Measurements from ENCODE around the gene DISP3. TPM values are rescaled to one million over a fixed set of nuclear protein-coding genes. Genes with fewer than 3 reads are reported as not detected.

The DISP3 gene
- total and polyA plus RNA-seq, 9 of the 15 experiments (the other 6 are each of a cell fraction or from before 2014, with no cell fraction given) = 0.03 to 0.19 (median 0.15) TPM; not detected in 5

DNA sequence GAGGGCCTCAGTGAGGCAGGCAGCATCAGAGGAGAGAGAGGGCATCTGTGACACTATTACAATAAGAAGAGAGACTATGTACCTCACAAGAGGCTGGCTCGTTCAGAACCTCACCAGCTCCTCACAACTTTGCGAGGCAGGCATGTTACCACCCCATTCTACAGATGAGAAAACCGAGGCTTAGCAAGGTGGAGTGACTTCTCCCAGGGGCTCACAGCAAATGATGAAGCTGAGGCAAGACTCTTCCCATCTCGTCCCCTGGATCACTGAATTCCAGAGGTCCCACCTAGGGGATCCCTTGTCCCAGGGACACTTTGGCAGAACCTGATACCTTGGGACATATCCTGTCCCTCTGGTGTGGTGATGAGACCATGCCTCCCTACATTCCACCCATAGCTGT is 64.4 kb downstream of the DISP3 start:
- ChIA-PET CTCF (ENCODE audit: low intra/inter-chr PET ratio) (no interaction called here), POLR2A (interaction anchor here (0.6 to 1.4 kb wide), 2 partner anchors 27 to 365 kb away, joined by 3 to 5 read pairs; no protein-coding TSS in a partner anchor)
- FAIRE-seq = no peak

DNA sequence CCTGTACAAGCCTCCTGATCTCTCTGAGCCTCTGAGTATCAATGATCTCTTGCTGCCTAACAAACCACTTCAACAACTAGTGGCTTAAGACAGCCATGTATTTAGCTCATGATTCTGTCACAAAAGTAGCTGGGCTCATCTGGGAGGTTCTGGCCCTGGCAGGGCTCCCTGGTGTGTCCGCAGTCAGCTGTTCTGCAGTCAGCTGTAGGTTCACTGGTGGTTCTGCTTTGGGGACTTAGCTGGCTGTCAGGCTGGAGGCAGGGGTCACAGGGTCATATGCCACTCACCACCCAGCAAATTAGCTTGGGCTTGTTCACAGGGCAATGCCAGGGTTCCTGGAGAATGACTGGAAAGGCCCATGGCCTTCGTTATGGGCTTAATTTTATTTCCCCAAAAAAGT is 64.8 kb downstream of the DISP3 start:
- ChIA-PET POLR2A (interaction anchor here (0.6 to 1.4 kb wide), 2 partner anchors 27 to 365 kb away, joined by 3 to 5 read pairs; no protein-coding TSS in a partner anchor), CTCF (ENCODE audit: low intra/inter-chr PET ratio) (no interaction called here)
- Histone ChIP-seq H3K9ac (ENCODE audit: insufficient read depth in 1 of 2, low read depth in 2 of 2, low read length in 2 of 2) (peak overlapping the region in 1 of 2 experiments; percentile 31; a peak in 1 of 4 replicates), H3K9me3 (replicated peaks; ENCODE audit: control insufficient read depth, insufficient read depth, low read depth, low read length) (no peaks in the 10 kb centered on the region), H3K4me2 (ENCODE audit: insufficient read depth, low read length) (no peak overlapping the region), H3K27ac (ENCODE audit: extremely low read depth, low read depth, low read length) (no peak overlapping the region), H3K4me1 (replicated peaks in 1 of 2; ENCODE audit: control insufficient read depth in 2 of 2, insufficient read depth in 2 of 2, low read length in 2 of 2) (peaks cover 0 to 2% of the 10 kb centered on the region in 2 experiments; a peak in 1 of 5 replicates), H3K4me3 (no peak overlapping the region), H3K79me2 (ENCODE audit: control insufficient read depth, insufficient read depth, low read length) (no peaks in the 10 kb centered on the region), H4K20me1 (replicated peaks; ENCODE audit: control insufficient read depth, insufficient read depth, low read length) (peaks cover 27% of the 10 kb centered on the region), H3K36me3 (ENCODE audit: control insufficient read depth, insufficient read depth, low read length) (no peaks in the 10 kb centered on the region), H3K9me1 (ENCODE audit: control insufficient read depth, insufficient read depth, low read length) (no peaks in the 10 kb centered on the region), H3K27me3 (ENCODE audit: control insufficient read depth in 2 of 2, insufficient read depth in 2 of 2, low read length in 2 of 2) (peaks cover 14 to 70% of the 10 kb centered on the region in 2 experiments; a peak in 4 of 5 replicates), H2AFZ (ENCODE audit: low read depth, low read length) (no peak overlapping the region)
- WGBS (ENCODE audit: insufficient coverage, low coverage, missing lambda C conversion rate) = 0% methylated on average over 2 of the region's 2 CpGs
- DNase-seq (ENCODE audit: extremely low read depth in 1 of 4, low spot score in 3 of 4) = no peak
- in situ Hi-C loops (cut with MboI) (no loop called here), intact Hi-C loops (cut with micrococcal nuclease) (no loop called here)
- FAIRE-seq = no peak
- ATAC-seq = no peak
- BruUV-seq (replicated peaks) = no TSS peak
- TF ChIP-seq TOE1 (IDR thresholded peaks at IDR 0.05; ENCODE audit: borderline replicate concordance) (no peak), TOE1 (CRISPR knock-in tag; IDR thresholded peaks at IDR 0.05; ENCODE audit: borderline replicate concordance, low read depth) (no peak), NFATC3 (IDR thresholded peaks at IDR 0.05) (no peak), SRF (CRISPR knock-in tag; IDR thresholded peaks at IDR 0.05) (no peak)
- TF ChIP-seq, protein P1, sequence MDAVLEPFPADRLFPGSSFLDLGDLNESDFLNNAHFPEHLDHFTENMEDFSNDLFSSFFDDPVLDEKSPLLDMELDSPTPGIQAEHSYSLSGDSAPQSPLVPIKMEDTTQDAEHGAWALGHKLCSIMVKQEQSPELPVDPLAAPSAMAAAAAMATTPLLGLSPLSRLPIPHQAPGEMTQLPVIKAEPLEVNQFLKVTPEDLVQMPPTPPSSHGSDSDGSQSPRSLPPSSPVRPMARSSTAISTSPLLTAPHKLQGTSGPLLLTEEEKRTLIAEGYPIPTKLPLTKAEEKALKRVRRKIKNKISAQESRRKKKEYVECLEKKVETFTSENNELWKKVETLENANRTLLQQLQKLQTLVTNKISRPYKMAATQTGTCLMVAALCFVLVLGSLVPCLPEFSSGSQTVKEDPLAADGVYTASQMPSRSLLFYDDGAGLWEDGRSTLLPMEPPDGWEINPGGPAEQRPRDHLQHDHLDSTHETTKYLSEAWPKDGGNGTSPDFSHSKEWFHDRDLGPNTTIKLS (IDR thresholded peaks at IDR 0.05; ENCODE audit: borderline replicate concordance, low read depth) = no peak
- TF ChIP-seq, protein P2, sequence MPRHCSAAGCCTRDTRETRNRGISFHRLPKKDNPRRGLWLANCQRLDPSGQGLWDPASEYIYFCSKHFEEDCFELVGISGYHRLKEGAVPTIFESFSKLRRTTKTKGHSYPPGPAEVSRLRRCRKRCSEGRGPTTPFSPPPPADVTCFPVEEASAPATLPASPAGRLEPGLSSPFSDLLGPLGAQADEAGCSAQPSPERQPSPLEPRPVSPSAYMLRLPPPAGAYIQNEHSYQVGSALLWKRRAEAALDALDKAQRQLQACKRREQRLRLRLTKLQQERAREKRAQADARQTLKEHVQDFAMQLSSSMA (CRISPR knock-in tag; IDR thresholded peaks at IDR 0.05) = no peak

More for the DNA sequence above, 64.4 kb downstream of the DISP3 start:
- Histone ChIP-seq H3K9ac (ENCODE audit: insufficient read depth in 1 of 2, low read depth in 2 of 2, low read length in 2 of 2) (no peak overlapping the region), H3K9me1 (ENCODE audit: control insufficient read depth, insufficient read depth, low read length) (no peaks in the 10 kb centered on the region), H3K4me3 (no peak overlapping the region), H3K4me1 (replicated peaks in 1 of 2; ENCODE audit: control insufficient read depth in 2 of 2, insufficient read depth in 2 of 2, low read length in 2 of 2) (peaks cover 0 to 3% of the 10 kb centered on the region in 2 experiments; a peak in 1 of 5 replicates), H3K9me3 (replicated peaks; ENCODE audit: control insufficient read depth, insufficient read depth, low read depth, low read length) (no peaks in the 10 kb centered on the region), H3K27ac (ENCODE audit: extremely low read depth, low read depth, low read length) (no peak overlapping the region), H4K20me1 (replicated peaks; ENCODE audit: control insufficient read depth, insufficient read depth, low read length) (peaks cover 27% of the 10 kb centered on the region), H2AFZ (ENCODE audit: low read depth, low read length) (no peak overlapping the region), H3K36me3 (ENCODE audit: control insufficient read depth, insufficient read depth, low read length) (no peaks in the 10 kb centered on the region), H3K4me2 (ENCODE audit: insufficient read depth, low read length) (no peak overlapping the region), H3K79me2 (ENCODE audit: control insufficient read depth, insufficient read depth, low read length) (no peaks in the 10 kb centered on the region), H3K27me3 (ENCODE audit: control insufficient read depth in 2 of 2, insufficient read depth in 2 of 2, low read length in 2 of 2) (peaks cover 16 to 73% of the 10 kb centered on the region in 2 experiments; a peak in 4 of 5 replicates)
- WGBS (ENCODE audit: insufficient coverage, low coverage, missing lambda C conversion rate) = 0% methylated on average over 4 of the region's 4 CpGs
- no TSS peak for BruUV-seq (replicated peaks)
- in situ Hi-C loops (cut with MboI) = no loop called here
- ATAC-seq (no peak), DNase-seq (ENCODE audit: extremely low read depth in 1 of 4, low spot score in 3 of 4) (no peak)
- TF ChIP-seq SIRT6 (IDR thresholded peaks at IDR 0.05; ENCODE audit: low read depth, low read length) (no peak), RBM25 (IDR thresholded peaks at IDR 0.05; ENCODE audit: low read depth, low read length, severe bottlenecking) (peak; percentile 32), KLF13 (tag; IDR thresholded peaks at IDR 0.05; ENCODE audit: borderline replicate concordance, low read depth) (no peak), ETV5 (CRISPR knock-in tag; IDR thresholded peaks at IDR 0.05; ENCODE audit: low read depth) (no peak), KDM1A (IDR thresholded peaks at IDR 0.05) (0 out of 4 replicates have a peak, but pooled peaks of 1 of the 2 experiments have one; percentile 10), NR2C2 (CRISPR knock-in tag; IDR thresholded peaks at IDR 0.05) (no peak), NR2C2 (tag; IDR thresholded peaks at IDR 0.05) (no peak), SAFB (IDR thresholded peaks at IDR 0.05; ENCODE audit: borderline replicate concordance, low read depth, low read length) (no peak), CHD4 (IDR thresholded peaks at IDR 0.05; ENCODE audit: insufficient read depth, insufficient replicate concordance, low read depth, low read length, poor library complexity, severe bottlenecking) (no peak), MECOM (CRISPR knock-in tag; IDR thresholded peaks at IDR 0.05) (no peak), KLF16 (IDR thresholded peaks at IDR 0.05) (no peak), ARHGAP35 (IDR thresholded peaks at IDR 0.05; ENCODE audit: partially characterized antibody) (no peak)
- intact Hi-C loops (cut with micrococcal nuclease) = no loop called here
